ENCODE results near the gene CHSY1.

The CHSY1 gene

DNA sequence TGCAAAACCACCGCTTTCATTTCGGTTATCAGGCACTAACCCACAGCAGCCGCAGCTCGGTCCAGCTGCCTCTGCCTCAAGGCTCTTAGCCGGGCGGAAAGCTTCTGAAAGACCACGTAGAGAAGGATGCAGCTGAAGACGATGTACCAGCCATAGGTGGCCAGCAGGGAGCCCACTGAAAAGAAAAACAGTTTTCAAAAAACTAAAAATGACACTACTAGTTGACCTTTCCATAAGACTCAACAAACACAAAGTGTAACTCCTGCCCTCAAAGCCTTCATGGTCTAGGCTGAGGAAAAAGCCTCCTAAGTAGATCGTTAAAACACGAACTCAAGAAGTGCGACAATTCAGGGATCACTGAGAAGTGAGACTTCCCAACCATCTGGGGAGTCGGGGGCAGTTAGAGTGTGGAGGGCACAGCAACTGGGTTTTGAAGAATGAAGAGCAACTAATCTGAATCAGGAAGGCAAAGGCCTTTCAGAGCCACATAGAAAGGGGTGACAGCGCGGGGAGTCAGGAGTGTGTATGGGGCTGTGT, 24.7 kb upstream of the CHSY1 start:
- TF ChIP-seq, protein P1, sequence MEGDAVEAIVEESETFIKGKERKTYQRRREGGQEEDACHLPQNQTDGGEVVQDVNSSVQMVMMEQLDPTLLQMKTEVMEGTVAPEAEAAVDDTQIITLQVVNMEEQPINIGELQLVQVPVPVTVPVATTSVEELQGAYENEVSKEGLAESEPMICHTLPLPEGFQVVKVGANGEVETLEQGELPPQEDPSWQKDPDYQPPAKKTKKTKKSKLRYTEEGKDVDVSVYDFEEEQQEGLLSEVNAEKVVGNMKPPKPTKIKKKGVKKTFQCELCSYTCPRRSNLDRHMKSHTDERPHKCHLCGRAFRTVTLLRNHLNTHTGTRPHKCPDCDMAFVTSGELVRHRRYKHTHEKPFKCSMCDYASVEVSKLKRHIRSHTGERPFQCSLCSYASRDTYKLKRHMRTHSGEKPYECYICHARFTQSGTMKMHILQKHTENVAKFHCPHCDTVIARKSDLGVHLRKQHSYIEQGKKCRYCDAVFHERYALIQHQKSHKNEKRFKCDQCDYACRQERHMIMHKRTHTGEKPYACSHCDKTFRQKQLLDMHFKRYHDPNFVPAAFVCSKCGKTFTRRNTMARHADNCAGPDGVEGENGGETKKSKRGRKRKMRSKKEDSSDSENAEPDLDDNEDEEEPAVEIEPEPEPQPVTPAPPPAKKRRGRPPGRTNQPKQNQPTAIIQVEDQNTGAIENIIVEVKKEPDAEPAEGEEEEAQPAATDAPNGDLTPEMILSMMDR (conservative IDR thresholded peaks at IDR 0.05): no peak; the same call in 1 of the 2 replicates
- TF ChIP-seq ZFX (IDR thresholded peaks at IDR 0.05): no peak
- H3K27ac ChIP-seq: peak overlapping the region; percentile 79

DNA sequence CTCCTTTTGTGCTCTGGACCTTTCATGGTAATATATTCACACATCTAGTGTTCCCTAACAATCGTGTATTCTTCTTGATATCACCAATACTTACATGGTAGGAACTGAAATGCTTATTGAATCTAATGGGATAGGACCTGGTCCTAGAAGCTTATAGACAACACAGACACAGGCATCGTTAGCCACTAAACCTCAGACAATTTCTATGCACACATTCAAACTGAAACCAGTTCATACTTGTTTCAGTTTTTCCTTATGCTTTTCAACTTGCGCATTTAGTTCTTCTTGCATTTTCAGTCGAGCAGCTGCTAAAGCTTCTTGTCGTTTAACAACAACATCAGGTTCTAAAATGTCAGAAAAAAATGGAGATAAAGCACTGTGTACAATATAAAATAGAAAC, 23.2 kb upstream of the CHSY1 start:
- TF ChIP-seq ZFX (IDR thresholded peaks at IDR 0.05): no peak
- TF ChIP-seq, protein P1 (conservative IDR thresholded peaks at IDR 0.05): no peak
- H3K27ac ChIP-seq: no peak overlapping the region

DNA sequence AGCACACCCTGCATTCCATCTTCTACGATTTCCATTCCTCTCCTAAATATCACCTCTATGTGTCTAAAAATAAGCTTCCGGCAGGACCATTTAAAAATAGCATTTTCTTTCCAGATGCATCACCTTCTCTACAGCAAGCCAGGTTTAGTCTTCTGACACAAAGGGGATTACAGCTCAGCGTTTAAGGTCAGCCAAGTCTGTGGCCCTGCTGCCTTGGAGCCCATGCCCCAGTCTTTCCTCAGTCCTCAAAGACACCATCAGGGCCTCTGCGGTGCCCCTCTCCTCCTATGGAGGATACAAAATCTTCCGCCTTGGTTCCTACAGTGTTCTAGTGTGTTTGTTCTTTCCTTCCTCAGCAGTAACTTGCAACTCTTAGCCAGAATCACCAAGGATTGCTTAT, 21.7 kb upstream of the CHSY1 start:
- TF ChIP-seq ZFX (IDR thresholded peaks at IDR 0.05): no peak
- TF ChIP-seq, protein P1 (conservative IDR thresholded peaks at IDR 0.05): no peak
- no peak overlapping the region for H3K27ac ChIP-seq

- TF ChIP-seq, protein P1 (conservative IDR thresholded peaks at IDR 0.05): no peak
- no peak for TF ChIP-seq ZFX (IDR thresholded peaks at IDR 0.05)
- H3K27ac ChIP-seq: no peak overlapping the region
Observed at GRCh38 chr15:101272584-101272983, 20.7 kb upstream of the CHSY1 start.

GRCh38 chr15:101269479-101270223, 17.8 kb upstream of the CHSY1 start:
- no peak overlapping the region for H3K27ac ChIP-seq
- TF ChIP-seq, protein P1 (conservative IDR thresholded peaks at IDR 0.05): peak; percentile 68; the same call in 1 of the 2 replicates
- no peak for TF ChIP-seq ZFX (IDR thresholded peaks at IDR 0.05)

DNA sequence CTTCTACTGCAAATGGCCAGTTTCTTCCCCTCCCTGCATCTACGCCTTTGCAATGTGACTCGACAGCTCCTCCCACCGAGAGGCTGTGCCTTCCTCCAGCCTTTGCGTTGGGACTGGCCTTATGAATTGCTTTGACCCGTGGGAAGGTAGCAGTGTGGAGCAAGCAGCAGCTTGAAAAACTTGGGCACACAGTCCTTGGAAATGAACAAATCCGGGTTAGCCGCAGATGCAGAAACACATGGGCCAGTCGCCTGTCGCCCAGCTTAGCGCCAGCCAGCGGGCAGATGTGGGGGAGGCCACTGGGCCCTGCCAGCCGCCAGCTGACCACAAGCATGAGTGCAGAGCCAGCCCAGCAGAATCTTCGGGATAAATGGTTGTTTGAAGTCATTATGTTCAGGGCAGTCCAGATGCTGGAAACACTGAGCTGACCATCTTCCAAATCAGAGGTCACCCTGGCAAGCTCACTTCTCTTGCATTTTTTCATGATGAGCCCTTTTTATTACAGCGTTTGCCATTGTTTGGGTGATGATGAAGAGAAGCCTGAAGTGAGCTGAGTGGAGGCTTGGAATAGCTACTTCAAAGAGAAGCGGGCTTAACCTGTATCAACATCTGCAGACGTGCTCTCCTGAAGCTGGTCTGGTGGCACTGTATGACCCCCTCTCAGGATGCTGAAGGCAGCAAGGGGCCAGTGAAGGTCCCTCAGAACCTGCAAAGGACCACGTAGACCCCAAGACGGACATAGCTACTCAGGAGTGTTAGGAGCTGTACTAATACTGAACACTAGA, 15.7 kb upstream of the CHSY1 start:
- no peak for TF ChIP-seq ZFX (IDR thresholded peaks at IDR 0.05)
- TF ChIP-seq, protein P1 (conservative IDR thresholded peaks at IDR 0.05): no peak
- no peak overlapping the region for H3K27ac ChIP-seq

DNA sequence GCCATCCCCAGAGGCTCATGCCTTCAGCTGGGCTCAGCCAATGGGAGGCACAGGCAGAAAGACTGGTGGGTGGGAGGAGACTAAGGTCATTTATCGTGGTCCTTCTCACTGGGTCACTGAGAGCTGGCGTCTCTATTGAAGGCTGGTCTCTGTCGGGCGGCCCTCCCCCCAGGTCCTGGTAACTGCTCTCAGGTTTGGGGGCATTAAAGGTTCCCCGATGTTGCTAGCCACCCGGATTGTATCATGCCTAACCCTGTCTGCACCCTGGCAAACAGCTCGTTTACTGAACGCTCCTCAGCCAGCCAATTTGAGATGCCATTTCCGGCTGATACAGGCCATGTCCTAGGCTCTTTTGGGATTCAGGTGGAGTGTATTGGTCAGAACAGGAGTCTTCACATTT, 14.9 kb upstream of the CHSY1 start:
- TF ChIP-seq ZFX (IDR thresholded peaks at IDR 0.05): no peak
- TF ChIP-seq, protein P1 (conservative IDR thresholded peaks at IDR 0.05): no peak
- no peak overlapping the region for H3K27ac ChIP-seq
